Natural killer cell (primary cell): Measurements from ENCODE around the gene FRMD3. TPM values are rescaled to one million over a fixed set of nuclear protein-coding genes. Genes with fewer than 3 reads are reported as not detected.

Experiments used
- ATAC-seq, 3 donors: fragments of 150-1000 bp in 2 of 3; fragments of 200-7000 bp in 1 of 3; cut with Tn5 transposase; 1 replicate in 1 of 3; 2 replicates in 2 of 3; pipeline ENCODE4 v1.10.0; 2021; ENCODE audit warnings: mild to moderate bottlenecking in 2 of 3, moderate library complexity in 2 of 3
- DNase-seq, 2 donors: peaks; one replicate each; pipeline versions ENCODE4 v3.0.0 to v3.0.0-alpha.2; 2013 to 2021; ENCODE audit warnings: mixed read lengths in 1 of 2
- H3K27ac ChIP-seq: one replicate; pipeline ENCODE4 v1.5.1; 2013; ENCODE audit warnings: mild to moderate bottlenecking, low read length
- H3K27me3 ChIP-seq: one replicate; pipeline ENCODE4 v1.6.1; 2013; ENCODE audit warnings: low read length; ENCODE audit not compliant: control insufficient read depth, insufficient read depth
- H3K36me3 ChIP-seq: one replicate; pipeline ENCODE4 v1.6.1; 2013; ENCODE audit warnings: low read length; ENCODE audit not compliant: control insufficient read depth, insufficient read depth
- H3K4me1 ChIP-seq: one replicate; pipeline ENCODE4 v1.6.1; 2013; ENCODE audit warnings: low read length; ENCODE audit not compliant: control insufficient read depth, insufficient read depth
- H3K4me3 ChIP-seq: one replicate; pipeline ENCODE4 v1.5.1; 2013; ENCODE audit warnings: low read length
- H3K9me3 ChIP-seq: one replicate; pipeline ENCODE4 v1.6.1; 2013; ENCODE audit warnings: low read length; ENCODE audit not compliant: control insufficient read depth, insufficient read depth
- H3K27ac Mint-ChIP-seq, 2 donors: one replicate each; pipeline ENCODE4 v1.8.0; 2022; ENCODE audit warnings: mild to moderate bottlenecking in 2 of 2, mixed read lengths in 2 of 2, moderate library complexity in 1 of 2
- H3K27me3 Mint-ChIP-seq, 2 donors: one replicate each; pipeline ENCODE4 v1.8.0; 2022; ENCODE audit warnings: low read depth in 2 of 2, mixed read lengths in 2 of 2
- H3K36me3 Mint-ChIP-seq: one replicate; pipeline ENCODE4 v1.8.0; 2022; ENCODE audit warnings: mixed read lengths
- H3K4me1 Mint-ChIP-seq, 2 donors: one replicate each; pipeline ENCODE4 v1.8.0; 2022; ENCODE audit warnings: mixed read lengths in 2 of 2
- H3K4me3 Mint-ChIP-seq: one replicate; pipeline ENCODE4 v1.8.0; 2022; ENCODE audit warnings: mild to moderate bottlenecking, moderate library complexity, mixed read lengths
- H3K9me3 Mint-ChIP-seq, 2 donors: one replicate each; pipeline ENCODE4 v1.8.0; 2022; ENCODE audit warnings: mixed read lengths in 2 of 2
- CTCF ChIP-seq: fragments of 200-600 bp; IDR thresholded peaks from one replicate; pipeline ENCODE4 v1.8.0; 2022; ENCODE audit warnings: antibody characterized with exemption
- WGBS: methylation state at CpG from one replicate; pipeline ENCODE4 v1.1.7; 2013; ENCODE audit warnings: missing lambda C conversion rate; ENCODE audit not compliant: insufficient coverage; 5-methylcytosine and 5-hydroxymethylcytosine counted together
- intact Hi-C: fragments of 100-400 bp; cut with micrococcal nuclease; formaldehyde crosslinking; loops from one replicate; pipeline ENCODE4 v1.14.2; 2022
- total RNA-seq, 4 donors: library from RNA; stranded (reverse); fragments of 120-200 nt in 1 of 4; gene quantifications; one replicate each; pipeline versions ENCODE4 v1.2.3 to v1.2.4, GENCODE V29; 2013 to 2022

The FRMD3 gene
- total RNA-seq, 3 donors from 2014 or later (not counting 1 experiment from before 2014, with no cell fraction given): 1.2 to 2.4 (median 2.1) TPM

- no peak for ATAC-seq
- Histone ChIP-seq H3K9me3 (no peaks in the 10 kb centered on the region), H3K27ac (no peak overlapping the region), H3K36me3 (no peaks in the 10 kb centered on the region), H3K4me3 (no peak overlapping the region), H3K27me3 (no peaks in the 10 kb centered on the region), H3K4me1 (no peaks in the 10 kb centered on the region)
- no peak overlapping the region for H3K27ac Mint-ChIP-seq
- H3K27me3 Mint-ChIP-seq: peaks cover 6 to 20% of the 10 kb centered on the region in 2 donors
- TF ChIP-seq CTCF: no peak
- intact Hi-C loops: no loop called here
- no peak overlapping the region for H3K4me3 Mint-ChIP-seq
- no peaks in the 10 kb centered on the region for H3K4me1 Mint-ChIP-seq
- H3K36me3 Mint-ChIP-seq: peaks cover 13% of the 10 kb centered on the region
- no peaks in the 10 kb centered on the region for H3K9me3 Mint-ChIP-seq
- no CpG with 5 or more reads among the region's 1 CpG for WGBS
- DNase-seq: no peak
These were observed 19.1 kb upstream of the FRMD3 start for GRCh38 chr9:83557317-83557716.

- H3K4me3 ChIP-seq: no peak overlapping the region
- no peak overlapping the region for H3K27ac ChIP-seq
- 89% methylated on average over 3 of the region's 3 CpGs for WGBS
- no peak overlapping the region for H3K27ac Mint-ChIP-seq
- H3K9me3 ChIP-seq: no peaks in the 10 kb centered on the region
- H3K9me3 Mint-ChIP-seq: peaks cover 3% of the 10 kb centered on the region in 2 donors
- DNase-seq (no peak), ATAC-seq (no peak)
- H3K27me3 ChIP-seq: no peaks in the 10 kb centered on the region
- H3K36me3 Mint-ChIP-seq: peaks cover 19% of the 10 kb centered on the region
- no peaks in the 10 kb centered on the region for H3K36me3 ChIP-seq
- TF ChIP-seq CTCF: no peak
- no peak overlapping the region for H3K4me3 Mint-ChIP-seq
- H3K27me3 Mint-ChIP-seq: peaks cover 10 to 29% of the 10 kb centered on the region in 2 donors
- no peaks in the 10 kb centered on the region for H3K4me1 ChIP-seq
- H3K4me1 Mint-ChIP-seq: no peaks in the 10 kb centered on the region
- intact Hi-C loops: no loop called here
These were observed 16.1 kb upstream of the FRMD3 start for GRCh38 chr9:83554278-83554677.

GRCh38 chr9:83544002-83544698, 5.9 kb upstream of the FRMD3 start:
- Mint-ChIP-seq H3K27me3 (peaks cover 11 to 23% of the 10 kb centered on the region in 2 donors), H3K36me3 (no peaks in the 10 kb centered on the region), H3K4me1 (no peaks in the 10 kb centered on the region), H3K9me3 (no peaks in the 10 kb centered on the region), H3K4me3 (no peak overlapping the region), H3K27ac (no peak overlapping the region)
- DNase-seq (peak in 1 of 2 donors; percentile 15), ATAC-seq (peak; percentile 49 to 79 (median 72))
- H3K4me1 ChIP-seq: no peaks in the 10 kb centered on the region
- no peaks in the 10 kb centered on the region for H3K9me3 ChIP-seq
- WGBS: 70% methylated on average over 5 of the region's 5 CpGs
- H3K27ac ChIP-seq: no peak overlapping the region
- H3K4me3 ChIP-seq: no peak overlapping the region
- H3K27me3 ChIP-seq: peaks cover 2% of the 10 kb centered on the region
- intact Hi-C loops: loop anchor here (1.0 kb wide), 1 partner anchor 210 kb away; no protein-coding TSS in a partner anchor
- peak; percentile 60 for TF ChIP-seq CTCF
- no peaks in the 10 kb centered on the region for H3K36me3 ChIP-seq

- DNase-seq (no peak), ATAC-seq (no peak)
- Mint-ChIP-seq H3K27ac (no peak overlapping the region), H3K27me3 (peaks cover 26 to 45% of the 10 kb centered on the region in 2 donors), H3K4me1 (no peaks in the 10 kb centered on the region), H3K9me3 (no peaks in the 10 kb centered on the region), H3K4me3 (peak overlapping the region; percentile 9), H3K36me3 (no peaks in the 10 kb centered on the region)
- Histone ChIP-seq H3K27me3 (peaks cover 11% of the 10 kb centered on the region), H3K36me3 (no peaks in the 10 kb centered on the region), H3K9me3 (no peaks in the 10 kb centered on the region), H3K4me3 (no peak overlapping the region), H3K4me1 (no peaks in the 10 kb centered on the region), H3K27ac (no peak overlapping the region)
- TF ChIP-seq CTCF: no peak
- intact Hi-C loops: no loop called here
- 36% methylated on average over 6 of the region's 6 CpGs for WGBS
These were observed 663 bp upstream of the FRMD3 start for GRCh38 chr9:83538890-83539238.
